ENCODE measurements around the gene LYRM1. TPM values are rescaled to one million over a fixed set of nuclear protein-coding genes. Genes with fewer than 3 reads are reported as not detected.

LYRM1 gene
- total and polyA plus RNA-seq, 2 of the 8 experiments (the other 6 are each of a cell fraction or from before 2014, with no cell fraction given), result 11.6 to 13.4 TPM

- TF ChIP-seq CHD7 (IDR thresholded peaks at IDR 0.05; ENCODE audit: insufficient replicate concordance, low read length) (no peak), MAFK (IDR thresholded peaks at IDR 0.05; ENCODE audit: low read depth, low read length) (no peak), GTF2F1 (IDR thresholded peaks at IDR 0.05; ENCODE audit: borderline replicate concordance, low read depth, low read length) (no peak), TBP (IDR thresholded peaks at IDR 0.05; ENCODE audit: low read depth, low read length) (no peak), TEAD4 (IDR thresholded peaks at IDR 0.05; ENCODE audit: low read depth, low read length) (no peak), BACH1 (IDR thresholded peaks at IDR 0.05; ENCODE audit: low read length) (no peak), POLR2A (IDR thresholded peaks at IDR 0.05; ENCODE audit: control extremely low read depth in 1 of 2, low read depth in 2 of 2, low read length in 2 of 2) (no peak), MAX (IDR thresholded peaks at IDR 0.05) (no peak), CTBP2 (IDR thresholded peaks at IDR 0.05; ENCODE audit: borderline replicate concordance, insufficient read depth, insufficient read length, low read length) (no peak), CBX8 (IDR thresholded peaks at IDR 0.05; ENCODE audit: borderline replicate concordance, low read depth, low read length) (no peak), SIRT6 (IDR thresholded peaks at IDR 0.05; ENCODE audit: low read length) (no peak)
Measured at GRCh38 chr16:20879175-20880040, 21.2 kb upstream of the LYRM1 start (continued).
